Panc1 (cell line): Measurements from ENCODE around the gene CDK5.

Source experiments
- CTCF ChIP-seq: fragments of 450-650 bp; IDR thresholded peaks from 2 replicates; pipeline ENCODE4 v1.5.1; 2017; ENCODE audit warnings: mild to moderate bottlenecking
- POLR2AphosphoS5 ChIP-seq: IDR thresholded peaks from 2 replicates; pipeline ENCODE4 v1.6.1; 2012; ENCODE audit warnings: mild to moderate bottlenecking, low read depth, low read length, moderate library complexity
- REST ChIP-seq, 2 experiments: IDR thresholded peaks; 2 replicates each; pipeline ENCODE4 v1.6.1; 2011 to 2012; ENCODE audit warnings: low read depth in 2 of 2, control low read depth in 1 of 2, low read length in 1 of 2, mild to moderate bottlenecking in 1 of 2, moderate library complexity in 1 of 2; ENCODE audit not compliant: insufficient read depth in 1 of 2
- SIN3A ChIP-seq: IDR thresholded peaks from 2 replicates; pipeline ENCODE4 v1.6.1; 2012; ENCODE audit warnings: low read depth, mild to moderate bottlenecking, low read length, moderate library complexity, borderline replicate concordance; ENCODE audit not compliant: insufficient read depth
- TCF7L2 ChIP-seq: IDR thresholded peaks from 2 replicates; pipeline ENCODE4 v1.6.1; 2011; ENCODE audit warnings: mild to moderate bottlenecking, low read depth, low read length, inconsistent platforms

GRCh38 chr7:151091988-151092387 lies 34.3 kb upstream of the CDK5 start:
- no peak for TF ChIP-seq CTCF
- no peak for TF ChIP-seq TCF7L2
- no peak for TF ChIP-seq POLR2AphosphoS5
- no peak for TF ChIP-seq SIN3A
- no peak for TF ChIP-seq REST (IDR thresholded peaks at IDR 0.05; ENCODE audit: insufficient read depth in 1 of 2, low read depth in 2 of 2, low read length in 1 of 2)
